OCI-M1 (cell line): Measurements from ENCODE around the gene SLC22A17.

ENCODE experiments used
- DNase-seq: peaks from one replicate; lab custom pipeline; 2025; lab: John Stamatoyannopoulos, UW

Gene SLC22A17

DNA sequence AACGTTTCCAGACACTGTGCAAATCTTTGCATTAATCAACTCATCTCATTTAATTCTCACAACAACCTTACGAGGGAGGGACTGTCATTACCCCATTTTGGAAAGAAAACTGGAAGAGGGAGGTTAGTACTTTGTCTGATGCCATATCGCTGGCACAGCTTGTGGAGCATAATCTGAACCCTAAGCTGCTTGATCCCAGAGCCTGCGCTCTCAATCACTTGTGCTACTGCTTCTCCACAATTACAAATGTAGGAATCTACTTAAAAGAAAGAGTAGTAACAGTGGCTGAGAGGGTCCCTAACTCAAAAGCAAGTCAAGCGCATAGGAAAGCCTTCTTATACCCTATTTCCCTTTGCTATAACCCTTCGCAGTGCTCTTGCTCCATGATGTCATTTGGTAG is 9.1 kb upstream of the SLC22A17 start:
- no peak for DNase-seq

DNA sequence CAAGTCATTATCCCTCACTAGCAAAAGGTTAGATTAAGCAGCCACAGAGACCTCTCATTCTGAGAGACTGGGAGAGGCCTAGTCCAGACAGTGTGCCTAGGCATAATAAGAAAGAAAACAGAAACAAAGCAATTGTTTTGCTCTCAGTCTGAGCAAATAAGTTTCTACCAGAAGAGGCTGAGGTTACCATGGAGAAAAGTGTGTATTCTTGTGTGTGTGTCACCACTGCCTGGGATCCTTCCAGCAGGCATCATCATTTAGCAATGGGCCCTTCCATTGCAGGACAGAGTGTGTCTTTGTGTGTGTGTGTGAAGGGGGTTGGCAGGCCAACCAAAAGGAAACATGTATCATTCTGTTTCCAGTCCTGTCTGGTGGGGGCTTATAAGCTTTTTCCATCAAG is 8.6 kb upstream of the SLC22A17 start:
- DNase-seq = no peak

DNA sequence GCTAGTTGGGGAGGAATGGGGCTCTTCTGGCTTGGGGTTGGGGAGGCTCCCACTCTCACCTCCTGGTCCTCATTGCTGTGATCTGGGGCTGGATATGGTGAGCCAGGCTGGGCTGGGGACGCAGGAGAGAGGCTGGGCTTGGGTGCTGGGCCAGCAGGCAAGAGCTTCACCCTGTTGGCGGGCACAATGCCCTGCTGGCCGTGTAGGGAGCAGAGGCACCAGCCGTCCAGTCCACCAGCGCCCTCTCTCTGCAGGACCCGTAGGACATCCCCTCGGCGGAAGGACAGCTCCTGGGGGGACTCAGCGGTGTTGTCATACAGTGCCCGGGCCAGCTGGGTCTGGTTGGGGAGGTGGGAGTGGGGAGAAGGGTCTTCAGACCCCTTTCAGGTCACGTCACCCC is 7.8 kb upstream of the SLC22A17 start:
- DNase-seq = no peak

DNA sequence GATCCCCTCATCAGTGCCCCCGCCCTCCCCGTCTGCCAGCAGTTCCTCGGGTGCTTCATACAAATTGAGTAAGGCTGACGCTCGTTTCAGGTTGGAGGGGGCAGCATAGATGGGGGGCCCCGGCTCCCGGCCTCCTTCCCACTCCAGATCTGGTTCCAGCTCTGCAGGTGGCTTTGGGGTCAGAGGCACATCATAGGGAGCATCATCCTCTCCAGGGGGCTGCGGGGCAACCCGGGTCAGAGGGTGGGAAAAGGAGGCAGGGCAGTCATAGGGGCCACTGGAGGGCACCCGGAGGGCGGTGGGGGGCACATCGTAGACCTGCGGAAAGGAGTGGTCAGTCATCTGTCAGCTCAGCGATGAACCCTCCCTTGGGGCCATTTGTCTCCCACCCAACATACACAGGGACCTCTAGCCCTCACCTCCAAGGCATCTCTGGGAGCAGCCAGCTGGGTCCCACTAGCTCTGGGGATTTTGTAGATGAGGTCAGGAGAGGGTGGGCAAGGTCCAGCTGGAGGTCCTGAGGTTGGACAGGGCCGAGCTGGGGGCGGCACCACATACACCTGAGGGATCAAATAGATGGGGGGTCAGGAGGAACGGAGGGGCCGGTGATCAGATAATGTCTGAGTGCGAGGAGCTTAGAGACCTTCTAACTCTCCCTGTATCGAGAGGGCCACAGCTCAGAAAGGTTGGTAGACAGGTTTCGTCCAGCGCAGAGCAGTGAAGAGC is 7.2 kb upstream of the SLC22A17 start:
- DNase-seq = no peak

DNA sequence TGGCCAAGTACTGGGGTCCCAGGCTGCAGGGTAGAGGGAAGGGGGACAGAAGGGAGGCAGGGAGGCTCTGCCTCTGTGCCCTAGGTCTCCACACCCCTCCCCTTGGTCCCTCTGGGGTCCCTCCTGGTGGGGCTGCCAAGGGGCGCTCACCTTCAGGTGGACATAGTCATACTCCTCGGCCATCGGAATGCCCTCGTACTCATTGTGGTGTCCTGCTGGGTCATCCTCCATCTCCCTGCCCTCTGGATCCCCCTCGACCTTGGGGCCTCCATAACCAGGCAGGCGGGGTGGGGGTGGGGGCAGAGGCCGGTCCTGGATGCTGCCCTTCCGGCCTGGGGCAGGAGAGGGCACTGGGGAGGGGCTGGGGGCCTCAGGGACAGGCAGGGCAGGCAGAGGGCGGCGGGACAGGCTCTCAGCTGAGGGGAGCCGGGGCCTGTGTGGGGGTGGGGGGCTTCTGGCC is 6.5 kb upstream of the SLC22A17 start:
- DNase-seq = no peak

DNA sequence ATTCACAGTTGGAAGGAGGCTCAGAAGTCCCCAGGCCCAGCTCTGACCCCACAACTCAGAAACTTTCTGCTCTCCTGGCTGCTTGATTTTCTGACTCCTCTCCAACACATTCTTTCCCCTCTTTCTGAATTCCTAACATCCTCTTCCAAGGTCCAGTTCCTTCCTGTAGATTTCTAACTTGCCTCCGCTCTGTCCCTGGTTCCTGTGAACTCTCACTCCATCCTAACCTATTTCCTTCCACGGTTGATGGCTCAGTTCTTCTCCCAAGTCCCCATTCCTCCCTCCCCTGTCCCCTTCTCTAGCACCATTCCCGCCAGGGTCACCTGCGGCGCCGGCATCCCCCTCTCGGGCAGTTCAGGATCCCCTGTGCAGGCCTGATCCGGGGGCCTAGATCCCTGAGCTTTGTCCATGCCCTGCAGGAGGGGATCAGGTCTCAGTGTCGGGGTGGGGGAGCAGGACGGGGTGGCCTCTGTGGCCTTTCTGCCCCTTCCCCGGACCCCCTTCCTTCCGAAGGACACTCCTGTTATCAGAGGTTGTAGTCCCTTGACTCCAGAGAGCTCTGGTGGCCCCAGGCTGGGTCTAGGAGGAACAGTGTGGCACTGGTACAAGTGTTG is 6.0 kb upstream of the SLC22A17 start:
- no peak for DNase-seq

DNA sequence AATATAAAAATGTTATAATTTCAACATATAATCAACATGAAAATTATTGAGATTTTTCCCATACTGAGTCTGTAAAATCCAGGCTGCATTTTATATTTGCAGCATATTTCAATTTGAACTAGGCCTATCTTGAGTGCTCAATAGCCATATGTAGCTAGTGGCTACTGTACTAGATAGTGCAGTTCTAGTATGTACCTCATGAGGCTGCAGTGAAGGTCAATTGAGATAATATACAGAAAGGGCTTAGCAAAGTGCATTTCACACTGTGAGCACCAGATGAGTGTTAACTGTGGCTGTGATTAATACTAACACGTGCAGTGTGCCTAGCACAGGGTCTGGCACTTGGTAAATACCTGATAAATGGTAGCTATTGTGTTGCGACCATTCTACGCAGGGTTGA is 5.4 kb upstream of the SLC22A17 start:
- peak; percentile 6 for DNase-seq

DNA sequence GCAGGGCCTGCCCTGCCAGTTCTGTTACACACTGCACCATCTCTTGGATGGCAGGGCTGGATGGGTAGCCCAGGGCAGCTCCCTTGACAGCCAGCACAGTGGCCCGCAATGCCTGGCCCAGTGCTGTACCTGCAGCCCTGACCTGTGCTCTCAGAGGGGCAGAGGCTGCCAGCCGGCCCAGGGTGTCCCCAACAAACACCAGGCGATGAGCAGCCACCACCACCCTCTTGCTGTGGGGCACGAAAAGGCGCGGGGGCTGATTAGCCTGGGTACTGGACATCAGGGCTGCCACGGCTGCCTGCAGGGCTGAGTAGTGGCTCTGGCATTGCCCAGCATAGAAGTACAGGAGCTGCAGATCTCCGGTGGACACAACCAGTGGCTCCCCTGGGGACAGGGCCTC is 4.6 kb upstream of the SLC22A17 start:
- DNase-seq = no peak

DNA sequence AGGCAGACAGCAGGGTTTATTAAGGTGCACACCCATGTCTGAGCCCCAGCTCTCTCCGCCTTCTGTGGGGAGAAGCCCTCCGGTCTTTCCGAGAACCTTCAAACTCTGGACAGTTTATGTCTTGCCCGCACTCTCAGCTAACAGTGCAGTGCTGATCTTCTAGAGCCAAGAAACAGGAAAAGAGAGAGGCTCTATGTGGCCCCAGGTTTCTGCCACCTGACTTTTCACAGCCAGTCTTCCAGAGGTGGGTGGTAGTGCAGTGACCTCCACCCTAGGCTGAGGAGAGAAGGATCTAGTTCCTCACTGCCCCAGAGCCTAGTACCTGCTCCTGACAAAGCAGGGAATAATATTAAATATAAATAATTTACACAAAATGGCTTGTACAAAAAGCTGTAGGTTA is 4.0 kb upstream of the SLC22A17 start:
- DNase-seq = no peak

DNA sequence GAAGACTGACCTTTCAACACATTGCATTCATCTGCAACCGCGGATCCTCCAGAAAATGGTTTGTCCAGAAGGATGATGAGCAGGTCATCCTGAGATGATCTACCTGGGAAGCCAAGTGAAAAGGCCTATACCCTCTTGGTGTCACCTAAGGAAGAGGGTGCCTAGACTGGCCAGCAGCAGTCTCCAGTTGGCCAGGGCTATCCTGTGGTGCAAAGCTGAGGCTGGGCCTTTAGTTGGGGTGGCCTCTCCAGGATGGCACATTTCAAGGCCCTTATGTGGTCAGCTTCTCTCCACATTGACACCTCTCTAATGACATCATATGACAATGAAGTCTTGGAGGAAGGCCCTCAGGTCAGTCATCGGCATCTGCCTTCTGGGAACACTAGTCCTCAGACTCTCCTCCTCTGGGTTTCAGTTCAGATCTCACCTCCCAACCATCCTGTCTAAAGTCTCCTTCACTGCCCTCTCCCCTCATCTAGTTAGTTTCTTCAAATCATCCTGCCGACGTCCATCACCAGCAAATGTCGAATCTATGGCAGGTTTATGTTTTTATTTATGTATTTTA is 3.3 kb upstream of the SLC22A17 start:
- DNase-seq = peak; percentile 13

DNA sequence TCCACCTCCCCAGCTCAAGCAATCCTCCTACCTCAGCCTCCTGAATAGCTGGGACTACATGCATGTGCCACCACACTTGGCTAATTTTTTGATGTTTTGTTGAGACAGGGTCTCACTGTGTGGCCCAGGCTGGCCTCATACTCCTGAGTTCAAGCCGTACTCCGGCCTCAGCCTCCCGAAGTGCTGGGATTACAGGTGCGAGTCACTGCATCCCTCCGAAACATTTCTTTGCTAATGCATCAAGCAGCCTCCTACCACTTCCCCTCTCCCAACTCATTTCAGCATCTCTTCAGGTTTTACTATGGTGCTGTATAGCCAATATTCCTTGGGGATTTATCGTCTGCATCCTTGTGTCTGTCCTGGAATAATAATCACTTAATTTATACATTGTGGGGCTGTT is 2.3 kb upstream of the SLC22A17 start:
- DNase-seq = no peak

DNA sequence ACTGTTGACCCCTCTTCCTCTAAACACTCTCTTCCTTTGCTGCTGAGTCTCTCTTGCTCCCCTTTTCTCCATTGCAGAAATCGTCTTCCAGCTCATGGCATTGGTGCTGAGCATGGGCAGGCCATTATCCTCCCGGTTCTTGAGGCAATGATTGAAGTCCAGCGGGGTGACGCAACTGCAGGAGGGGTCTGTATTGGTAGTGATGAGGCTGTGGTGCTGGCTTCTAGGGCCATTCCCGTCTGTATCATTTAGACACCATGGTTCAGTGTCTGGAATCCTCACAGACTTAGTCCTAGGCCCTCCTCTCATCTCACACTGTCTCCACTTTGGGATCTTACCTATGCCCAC is 720 bp upstream of the SLC22A17 start:
- no peak for DNase-seq

DNA sequence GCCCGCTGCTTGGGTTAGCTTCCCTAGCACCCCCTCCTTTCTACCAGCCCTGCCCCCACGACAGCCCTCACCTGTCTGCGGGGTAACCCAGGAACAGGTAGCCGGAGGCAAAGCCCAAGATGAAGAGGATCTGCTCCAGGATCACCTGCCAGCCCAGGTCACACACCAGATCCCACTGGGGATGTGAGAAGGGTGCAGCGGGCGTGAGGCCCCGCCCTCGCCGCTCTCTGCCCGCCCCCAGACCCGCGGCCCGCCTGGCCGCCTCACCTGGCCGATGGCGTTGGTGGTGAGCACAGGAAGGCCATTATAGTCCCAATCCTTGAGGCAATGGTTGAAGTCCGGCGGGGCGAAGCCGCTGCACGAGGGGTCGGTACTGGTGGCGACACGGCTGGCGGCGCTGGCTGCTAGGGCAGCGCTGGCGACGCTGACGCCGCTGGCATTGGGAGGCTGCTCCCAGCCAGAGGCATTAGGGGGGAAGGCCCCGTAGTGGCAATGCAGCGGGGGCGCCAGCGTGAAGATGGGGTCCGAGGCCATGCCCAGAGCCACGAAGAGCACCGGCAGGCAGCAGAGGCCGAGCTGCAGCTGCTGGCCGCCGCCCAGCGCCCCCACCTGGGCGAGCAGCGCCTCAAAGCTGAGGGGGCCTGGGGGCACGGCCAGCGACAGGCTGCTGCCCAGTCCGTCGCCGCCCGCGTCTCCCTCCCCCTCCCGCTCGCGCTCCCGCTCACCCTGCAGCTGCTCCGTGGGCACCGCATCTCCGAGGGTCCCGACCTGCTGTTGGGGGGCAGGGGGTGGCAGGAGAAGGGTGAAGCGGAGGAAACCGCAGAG is 794 bp downstream of the SLC22A17 start:
- DNase-seq = no peak

DNA sequence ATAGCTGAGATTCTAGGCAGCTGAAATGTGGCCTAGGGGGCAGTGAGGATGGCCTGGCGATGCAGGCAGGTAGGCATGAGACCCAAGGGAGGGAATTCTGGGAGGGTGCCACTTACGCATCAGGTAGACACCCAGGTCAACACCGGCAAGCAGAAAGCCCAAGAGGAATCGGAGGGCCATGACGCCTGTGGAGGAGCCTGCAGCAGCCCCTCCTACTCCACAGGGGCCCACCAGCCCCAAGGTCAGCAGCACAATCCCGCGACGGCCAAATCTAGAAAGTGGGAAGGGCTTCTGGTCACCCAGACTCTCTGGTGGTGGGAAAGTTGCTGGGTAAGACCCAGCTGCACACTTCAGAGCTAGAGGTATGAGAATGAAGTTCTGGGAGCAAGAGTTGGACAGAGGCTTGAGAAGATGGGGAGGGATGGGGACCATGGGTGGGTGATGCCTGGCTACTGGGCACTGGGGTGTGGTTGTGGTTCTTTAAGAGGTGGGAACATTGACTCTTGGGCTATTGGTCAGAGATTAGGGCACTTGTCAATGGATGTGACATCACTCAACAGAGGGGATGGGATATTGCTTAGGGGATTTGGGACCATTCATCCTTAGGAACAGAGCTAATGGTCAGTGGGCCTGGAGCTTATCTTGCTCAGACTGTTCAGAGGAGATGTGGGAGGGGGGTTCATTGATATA is 3.4 kb downstream of the SLC22A17 start:
- no peak for DNase-seq

DNA sequence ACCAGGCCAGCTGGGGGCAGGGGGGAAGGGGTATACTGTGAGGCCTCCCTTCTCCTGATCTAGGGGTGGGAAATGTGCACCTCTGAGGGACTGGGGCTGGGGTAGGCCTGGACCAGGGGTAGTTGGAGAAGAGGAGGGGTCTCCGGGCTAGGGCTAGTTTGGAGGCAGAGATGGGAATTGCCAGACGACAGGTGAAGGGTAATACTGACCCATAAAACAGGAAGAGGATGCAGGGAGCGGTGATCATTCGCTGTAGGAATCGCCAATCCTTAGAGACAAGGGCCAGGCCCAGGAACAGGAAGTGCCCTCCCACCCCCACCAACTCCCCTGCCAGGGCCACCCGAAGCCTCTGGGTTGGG is 4.4 kb downstream of the SLC22A17 start:
- DNase-seq = no peak

DNA sequence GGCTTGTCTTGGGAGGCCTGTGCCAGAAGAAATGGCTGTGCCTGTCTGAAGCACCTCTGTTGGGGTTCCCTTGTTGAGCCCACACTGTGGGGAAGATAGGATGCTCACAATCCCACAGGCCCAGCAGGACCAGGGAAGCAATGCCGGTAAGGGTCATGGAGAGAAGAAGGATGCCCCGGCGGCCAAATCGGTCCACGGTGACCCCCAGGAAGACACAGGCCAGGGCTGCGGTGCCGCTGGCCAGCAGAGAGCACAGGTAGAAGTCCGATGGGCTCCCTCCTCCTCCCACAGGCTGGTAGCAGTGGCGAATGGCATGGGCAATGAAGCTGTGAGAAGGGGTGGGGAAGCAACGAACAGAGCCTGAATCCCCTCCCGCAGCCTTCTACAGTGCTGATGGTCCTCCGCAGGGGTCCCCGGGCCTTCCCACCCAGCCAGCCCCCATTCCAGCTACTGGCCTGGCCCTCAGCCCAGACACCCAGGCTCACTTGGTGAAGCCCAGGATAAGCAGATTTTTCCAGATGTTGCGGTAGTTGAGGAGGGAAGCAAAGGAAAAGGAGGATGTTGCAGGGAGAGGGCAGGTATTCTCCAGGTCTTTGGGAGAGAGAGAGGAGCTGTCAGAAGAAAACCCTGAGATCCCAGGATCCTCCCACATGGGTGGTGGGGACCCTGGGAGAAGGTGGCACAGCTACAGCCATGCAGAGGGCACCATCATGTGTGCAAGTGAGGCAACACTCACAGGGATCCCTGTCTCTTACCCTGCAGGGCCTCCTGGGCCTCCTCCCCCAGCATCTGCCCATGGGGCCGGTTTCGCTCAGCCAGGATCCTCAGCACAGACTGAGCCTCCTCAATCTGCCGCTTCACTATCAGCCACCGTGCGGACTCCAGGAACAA is 5.0 kb downstream of the SLC22A17 start:
- DNase-seq = no peak

DNA sequence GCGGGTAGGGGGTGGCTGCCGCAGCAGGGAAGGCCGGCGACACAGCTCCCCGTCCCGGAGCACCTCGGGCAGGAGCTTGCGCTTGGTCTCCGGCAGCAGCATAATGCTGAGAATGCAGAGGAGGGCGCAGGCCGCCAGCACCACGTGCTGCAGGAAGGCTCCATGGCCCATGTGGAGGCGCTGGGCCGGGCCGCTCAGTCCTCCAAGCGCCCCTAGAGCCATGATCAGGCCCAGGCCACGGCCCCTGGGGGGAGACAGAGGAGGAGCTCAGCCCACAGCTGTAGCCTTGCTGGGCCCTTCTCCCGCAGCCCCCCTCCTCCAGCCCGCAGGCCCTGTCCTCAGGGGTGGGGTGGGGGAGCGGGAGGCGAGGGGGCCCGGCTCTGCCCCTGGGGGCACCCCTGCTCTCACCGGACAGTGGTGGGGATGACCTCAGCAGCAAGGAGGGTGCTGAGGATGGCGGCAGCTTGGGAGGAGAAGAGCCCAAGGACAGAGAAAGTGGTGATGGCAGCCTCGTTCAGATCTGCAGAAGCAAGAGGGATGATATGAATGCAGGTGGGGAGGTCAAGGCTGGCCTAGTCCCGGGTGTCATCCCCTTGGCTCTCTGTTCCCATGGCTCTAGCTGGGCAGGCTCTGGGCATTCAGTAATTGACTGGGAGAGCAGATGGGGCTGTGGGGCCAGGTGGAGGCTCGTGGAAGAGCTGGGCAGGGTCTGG is 5.8 kb downstream of the SLC22A17 start:
- DNase-seq = no peak

DNA sequence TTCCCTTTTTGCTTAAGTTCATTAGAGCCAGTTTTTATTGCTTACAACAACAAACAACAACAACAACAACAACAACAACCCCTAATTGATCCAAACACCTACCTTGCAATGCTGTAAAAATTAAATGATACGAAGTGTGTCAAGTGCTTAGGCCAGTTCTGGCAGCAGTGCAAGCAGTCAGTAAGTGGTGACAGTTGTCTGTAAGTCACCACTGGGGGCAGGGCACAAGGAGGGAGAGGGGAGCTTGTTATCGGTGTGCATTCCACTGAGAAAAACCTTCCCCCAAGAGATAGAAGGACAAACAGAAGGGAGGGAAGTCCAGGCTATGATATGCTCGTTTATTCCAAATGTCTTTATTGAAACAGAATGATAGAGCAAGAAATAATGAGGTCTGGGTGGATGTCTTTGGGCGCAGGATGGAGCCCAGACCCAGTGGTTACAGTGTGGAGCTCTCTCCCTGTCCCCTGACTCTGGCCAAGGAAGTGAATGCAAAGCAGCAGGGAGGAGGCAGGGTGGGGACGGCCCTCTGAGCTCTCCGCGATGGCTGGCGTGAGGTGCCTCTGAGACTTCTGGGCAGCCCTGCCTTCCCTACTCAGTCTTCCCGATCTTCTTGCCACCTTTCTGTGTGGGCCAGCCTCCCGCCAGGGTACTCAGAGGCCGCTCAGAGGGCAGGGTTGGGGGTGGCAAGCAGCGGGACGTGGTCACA is 6.5 kb downstream of the SLC22A17 start:
- no peak for DNase-seq

DNA sequence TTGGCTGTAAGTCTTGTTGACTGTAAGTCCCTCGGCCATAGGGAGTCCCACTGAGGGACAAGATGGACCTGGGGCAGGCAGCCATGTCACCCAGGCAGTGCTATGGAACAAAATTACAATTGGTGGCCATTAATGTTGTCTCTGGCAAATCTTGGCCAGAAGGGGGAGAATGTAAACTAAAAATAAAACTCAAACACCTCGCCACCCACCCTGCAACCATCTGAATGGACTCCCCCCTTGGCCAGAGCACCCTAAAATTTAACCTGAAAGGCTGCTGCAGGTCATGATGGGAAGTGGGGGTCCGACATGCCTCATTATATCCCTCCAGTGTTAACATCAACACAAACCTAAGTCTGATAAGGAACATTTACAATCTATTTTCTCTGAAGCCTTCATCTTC is 8.2 kb downstream of the SLC22A17 start:
- peak; percentile 10 for DNase-seq
